ENCODE data around the gene ACOX2. TPM values are rescaled to one million over a fixed set of nuclear protein-coding genes. Genes with fewer than 3 reads are reported as not detected.

ACOX2 gene
- total and polyA plus RNA-seq, 2 donors (not counting 3 experiments of a cell fraction or from before 2014, with no cell fraction given): 1.5 to 10.5 TPM

GRCh38 chr3:58463181-58463941 lies 73.6 kb downstream of the ACOX2 start:
- Histone ChIP-seq H3K9ac (replicated peaks; ENCODE audit: extremely low read depth, insufficient read depth, low read length) (no peak overlapping the region), H3K9me3 (replicated peaks; ENCODE audit: control insufficient read depth, insufficient read depth, low read length) (no peaks in the 10 kb centered on the region), H3K27me3 (ENCODE audit: control insufficient read depth in 2 of 2, insufficient read depth in 2 of 2, low read length in 2 of 2) (no peaks in the 10 kb centered on the region), H3K36me3 (ENCODE audit: control insufficient read depth in 2 of 2, extremely low read depth in 1 of 2, insufficient read depth in 2 of 2, low read length in 2 of 2) (no peaks in the 10 kb centered on the region), H4K20me1 (replicated peaks; ENCODE audit: control insufficient read depth, extremely low read depth, insufficient read depth, low read length) (no peaks in the 10 kb centered on the region), H3K4me1 (ENCODE audit: control insufficient read depth, extremely low read depth, insufficient read depth, low read length) (peaks cover 5% of the 10 kb centered on the region), H3K4me3 (replicated peaks in 1 of 3; ENCODE audit: insufficient read depth in 1 of 3, low read depth in 1 of 3, low read length in 3 of 3) (peak overlapping the region in 1 of 3 experiments; percentile 16), H3K9me1 (replicated peaks; ENCODE audit: control insufficient read depth, extremely low read depth, insufficient read depth, low read length) (no peaks in the 10 kb centered on the region), H3K27ac (ENCODE audit: insufficient read depth, low read depth, low read length) (no peak overlapping the region), H3K79me2 (ENCODE audit: control insufficient read depth, insufficient read depth, low read length) (no peaks in the 10 kb centered on the region), H2AFZ (ENCODE audit: low read depth, low read length) (peak overlapping the region; percentile 60), H3K4me2 (ENCODE audit: insufficient read depth, low read length) (peak overlapping the region; percentile 60)
- ChIA-PET POLR2A (no interaction called here), CTCF (interaction anchor here (0.7 to 2.9 kb wide), 22 partner anchors 9 to 175 kb away, joined by 3 to 27 read pairs (median 4); partner anchors contain the start of genes KCTD6 and PDHB)
- intact Hi-C loops (cut with micrococcal nuclease) (loop anchor here (1.0 kb wide), 2 partner anchors 28 to 69 kb away; no protein-coding TSS in a partner anchor), dilution Hi-C loops (cut with MboI; ENCODE audit: extremely low pct_ligation_motif_present, low sequenced_read_pairs) (no loop called here)
- peak; percentile 84 to 87 for TF ChIP-seq CTCF (IDR thresholded peaks at IDR 0.05; ENCODE audit: extremely low read depth in 1 of 2, insufficient read depth in 1 of 2, low read depth in 1 of 2, low read length in 2 of 2)
- no peak for TF ChIP-seq FOS (IDR thresholded peaks at IDR 0.05; ENCODE audit: borderline replicate concordance, insufficient read depth, low read length)
- peak; percentile 64 for DNase-seq (ENCODE audit: low read depth, low spot score)
- no TSS peak for BruUV-seq (replicated peaks)
- FAIRE-seq: peak; percentile 85

GRCh38 chr3:58462829-58463180 lies 74.2 kb downstream of the ACOX2 start:
- Histone ChIP-seq H4K20me1 (replicated peaks; ENCODE audit: control insufficient read depth, extremely low read depth, insufficient read depth, low read length) (no peaks in the 10 kb centered on the region), H3K9me1 (replicated peaks; ENCODE audit: control insufficient read depth, extremely low read depth, insufficient read depth, low read length) (no peaks in the 10 kb centered on the region), H3K9ac (replicated peaks; ENCODE audit: extremely low read depth, insufficient read depth, low read length) (no peak overlapping the region), H3K27ac (ENCODE audit: insufficient read depth, low read depth, low read length) (no peak overlapping the region), H3K27me3 (ENCODE audit: control insufficient read depth in 2 of 2, insufficient read depth in 2 of 2, low read length in 2 of 2) (no peaks in the 10 kb centered on the region), H3K36me3 (ENCODE audit: control insufficient read depth in 2 of 2, extremely low read depth in 1 of 2, insufficient read depth in 2 of 2, low read length in 2 of 2) (no peaks in the 10 kb centered on the region), H3K79me2 (ENCODE audit: control insufficient read depth, insufficient read depth, low read length) (no peaks in the 10 kb centered on the region), H2AFZ (ENCODE audit: low read depth, low read length) (no peak overlapping the region), H3K4me2 (ENCODE audit: insufficient read depth, low read length) (no peak overlapping the region), H3K9me3 (replicated peaks; ENCODE audit: control insufficient read depth, insufficient read depth, low read length) (no peaks in the 10 kb centered on the region), H3K4me1 (ENCODE audit: control insufficient read depth, extremely low read depth, insufficient read depth, low read length) (peaks cover 5% of the 10 kb centered on the region), H3K4me3 (replicated peaks in 1 of 3; ENCODE audit: insufficient read depth in 1 of 3, low read depth in 1 of 3, low read length in 3 of 3) (no peak overlapping the region)
- CTCF ChIA-PET: no interaction called here
- DNase-seq (ENCODE audit: low read depth, low spot score) (no peak), FAIRE-seq (no peak)
- dilution Hi-C loops (cut with MboI; ENCODE audit: extremely low pct_ligation_motif_present, low sequenced_read_pairs) (no loop called here), intact Hi-C loops (cut with micrococcal nuclease) (loop anchor here (1.0 kb wide), 2 partner anchors 28 to 69 kb away; no protein-coding TSS in a partner anchor)
- no peak for TF ChIP-seq POLR2A (IDR thresholded peaks at IDR 0.05; ENCODE audit: low read depth, low read length)
- TF ChIP-seq JUN (IDR thresholded peaks at IDR 0.05; ENCODE audit: borderline replicate concordance, insufficient read depth, insufficient read length, low read depth): no peak
- TF ChIP-seq POLR2AphosphoS5 (IDR thresholded peaks at IDR 0.05; ENCODE audit: insufficient read depth, low read depth, low read length): no peak
- no peak for TF ChIP-seq MYC (IDR thresholded peaks at IDR 0.05; ENCODE audit: low read depth, low read length)
- no peak for TF ChIP-seq GATA2 (IDR thresholded peaks at IDR 0.05; ENCODE audit: insufficient read depth, insufficient read length, low read depth, low read length)
- no peak for TF ChIP-seq FOS (IDR thresholded peaks at IDR 0.05; ENCODE audit: borderline replicate concordance, insufficient read depth, low read length)
- no peak for TF ChIP-seq MAX (IDR thresholded peaks at IDR 0.05; ENCODE audit: insufficient read depth, insufficient read length)
- no peak for TF ChIP-seq EZH2 (IDR thresholded peaks at IDR 0.05; ENCODE audit: borderline replicate concordance, low read depth, low read length, severe bottlenecking)
- TF ChIP-seq CTCF (IDR thresholded peaks at IDR 0.05; ENCODE audit: extremely low read depth in 1 of 2, insufficient read depth in 1 of 2, low read depth in 1 of 2, low read length in 2 of 2): no peak
- no TSS peak for BruUV-seq (replicated peaks)
- POLR2A ChIA-PET: no interaction called here
